T1000 (cell line): ENCODE measurements around the gene NOX3.
A peak's percentile ranks its signal among the peaks of the same experiment; 100 is the strongest.
"Not testable (repeated sequence)": the region's sequence is repeated elsewhere in the genome, so short reads cannot be mapped to it uniquely, and the experiment has no call there.

Experiments
- DNase-seq: peaks from one replicate; lab custom pipeline; 2025; ENCODE audit warnings: mixed read lengths; lab: John Stamatoyannopoulos, UW

The NOX3 gene

GRCh38 chr6:155455766-155456165 is at the start of gene NOX3:
Gene NOX3, minus strand, starts transcription at chr6:155455839. Its CDS starts 39 bp downstream, at chr6:155455800.
- no peak for DNase-seq

- DNase-seq, result no peak
Measured at GRCh38 chr6:155504848-155505607, 49.4 kb upstream of the NOX3 start.

- no peak for DNase-seq
Measured at GRCh38 chr6:155502393-155502792, 46.8 kb upstream of the NOX3 start.

- DNase-seq, result no peak
Measured at GRCh38 chr6:155499574-155499973, 43.9 kb upstream of the NOX3 start.

- DNase-seq, result no peak
Measured at GRCh38 chr6:155498370-155498769, 42.7 kb upstream of the NOX3 start.

GRCh38 chr6:155497273-155497672 is 41.6 kb upstream of the NOX3 start:
- no peak for DNase-seq

- DNase-seq, result no peak
Measured at GRCh38 chr6:155495011-155495768, 39.6 kb upstream of the NOX3 start.

- peak; percentile 50 for DNase-seq
Measured at GRCh38 chr6:155493694-155494143, 38.1 kb upstream of the NOX3 start.

- no peak for DNase-seq
Measured at GRCh38 chr6:155493026-155493693, 37.5 kb upstream of the NOX3 start.

- no peak for DNase-seq
Measured at GRCh38 chr6:155492061-155492735, 36.6 kb upstream of the NOX3 start.

- DNase-seq, result no peak
Measured at GRCh38 chr6:155491421-155491820, 35.8 kb upstream of the NOX3 start.

- DNase-seq, result not testable (repeated sequence)
Measured at GRCh38 chr6:155488197-155488596, 32.6 kb upstream of the NOX3 start.

GRCh38 chr6:155487371-155488130 is 31.9 kb upstream of the NOX3 start:
- no peak for DNase-seq

GRCh38 chr6:155486721-155487294 is 31.2 kb upstream of the NOX3 start:
- no peak for DNase-seq

- no peak for DNase-seq
Measured at GRCh38 chr6:155485756-155486155, 30.1 kb upstream of the NOX3 start.

- no peak for DNase-seq
Measured at GRCh38 chr6:155483858-155484257, 28.2 kb upstream of the NOX3 start.

- DNase-seq, result no peak
Measured at GRCh38 chr6:155481215-155481614, 25.6 kb upstream of the NOX3 start.

- no peak for DNase-seq
Measured at GRCh38 chr6:155473741-155474140, 18.1 kb upstream of the NOX3 start.

- no peak for DNase-seq
Measured at GRCh38 chr6:155472886-155473285, 17.2 kb upstream of the NOX3 start.

- not testable (repeated sequence) for DNase-seq
Measured at GRCh38 chr6:155470979-155471616, 15.5 kb upstream of the NOX3 start.
